HG02623 (cell line): Measurements from ENCODE around the gene CA14.
"Not testable (repeated sequence)": the region's sequence is repeated elsewhere in the genome, so short reads cannot be mapped to it uniquely, and the experiment has no call there.

Source experiments
- ATAC-seq: cut with Tn5 transposase; IDR thresholded peaks from one replicate; pipeline ENCODE4 v1.9.1; 2021; ENCODE audit warnings: moderate library complexity; ENCODE audit not compliant: unreplicated experiment

The CA14 gene

GRCh38 chr1:150280138-150280707 is 22.6 kb downstream of the CA14 start:
- no peak for ATAC-seq

GRCh38 chr1:150281221-150281757 is 23.7 kb downstream of the CA14 start:
- no peak for ATAC-seq

GRCh38 chr1:150281758-150282557 is 24.4 kb downstream of the CA14 start, which contains the start of gene CIART:
TSS of gene CIART (plus strand) at chr1:150282554. CDS start at chr1:150283268, 714 bp downstream.
- ATAC-seq: peak; percentile 63

DNA sequence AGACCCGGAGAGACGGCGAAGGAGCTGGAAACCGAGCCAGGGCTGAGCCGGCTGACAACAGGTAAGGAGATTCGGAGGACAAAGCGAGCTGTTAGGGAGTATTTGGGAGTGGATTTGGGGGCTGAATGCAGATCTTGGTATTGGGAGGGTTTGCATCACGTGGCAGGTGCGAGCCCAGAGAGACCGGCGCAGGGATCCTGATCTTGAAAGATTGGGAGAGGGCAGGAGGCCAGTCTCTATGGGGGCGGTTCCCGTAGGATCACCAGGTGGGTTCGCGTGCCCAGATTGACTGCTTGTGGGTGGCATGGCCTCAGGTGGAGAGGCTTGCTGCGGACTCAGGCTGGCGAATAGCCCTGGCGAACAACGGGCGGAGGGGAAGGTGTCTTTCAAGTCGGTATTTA is 25.0 kb downstream of the CA14 start:
- no peak for ATAC-seq

GRCh38 chr1:150283260-150283659 is 25.7 kb downstream of the CA14 start:
- no peak for ATAC-seq

- no peak for ATAC-seq
Measured at GRCh38 chr1:150288382-150288781, 30.8 kb downstream of the CA14 start.

DNA sequence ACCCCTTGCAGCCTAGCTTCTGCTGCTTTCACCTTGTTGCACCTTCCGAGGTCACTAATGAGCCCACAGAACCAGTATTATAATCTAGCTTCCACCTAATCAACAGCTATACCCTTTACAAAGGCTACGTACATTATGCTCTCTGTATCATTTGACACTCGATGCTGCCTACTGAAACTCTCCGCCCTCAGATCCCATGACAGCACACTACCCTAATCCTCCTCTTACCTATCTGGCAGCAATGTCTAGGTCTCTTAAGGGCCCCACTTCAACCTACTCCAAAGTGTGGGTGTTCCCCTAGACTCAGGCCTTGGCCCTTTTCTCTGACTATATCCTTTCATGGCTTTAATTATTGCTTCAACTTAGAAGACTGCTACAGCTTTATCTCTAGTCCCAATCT is 31.2 kb downstream of the CA14 start:
- ATAC-seq: no peak

DNA sequence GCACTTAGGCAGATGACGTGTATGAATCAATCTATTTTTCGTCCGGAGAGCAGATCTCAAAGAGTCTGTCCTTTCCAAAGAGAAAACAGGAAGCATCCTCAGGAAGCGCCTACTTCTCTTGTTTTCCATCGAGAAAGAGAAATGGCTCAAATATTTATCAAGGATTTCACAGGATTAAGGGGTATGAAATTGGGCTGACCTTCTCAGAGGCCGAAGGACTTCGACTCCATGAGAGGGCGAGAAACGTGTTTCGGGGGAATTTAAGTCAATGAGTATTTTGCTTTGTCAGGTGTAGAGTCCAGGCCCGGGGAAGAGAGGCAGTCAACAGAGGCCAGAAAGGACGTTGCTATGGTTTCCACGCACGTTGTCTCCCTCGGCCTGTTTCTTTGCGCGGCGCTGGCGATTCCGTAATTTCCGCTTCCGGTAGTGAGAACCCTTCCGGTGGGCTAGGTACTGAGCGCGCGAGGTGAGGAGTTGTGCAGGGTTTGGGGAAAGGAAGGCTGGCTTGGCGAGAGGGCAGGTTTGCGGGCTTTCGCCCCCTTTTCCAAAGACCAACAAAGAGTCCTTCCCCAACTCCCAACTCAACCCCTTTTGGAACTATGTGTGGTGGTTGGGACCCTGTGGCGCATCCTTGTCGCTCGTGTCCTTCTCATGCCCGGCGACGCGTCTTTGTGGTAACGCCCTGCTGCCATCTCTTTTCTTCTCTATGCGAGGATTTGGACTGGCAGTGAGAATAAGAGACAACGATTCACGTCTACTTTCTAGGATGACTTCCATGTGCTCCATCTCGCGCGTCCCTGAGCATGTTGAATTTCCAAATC is 36.1 kb downstream of the CA14 start, which contains the start of gene MRPS21:
MRPS21 (plus strand) TSS at position 429 of the 821 bp plus-strand sequence. CDS start 506 bp downstream, outside the sequence.
- peak; percentile 89 for ATAC-seq

DNA sequence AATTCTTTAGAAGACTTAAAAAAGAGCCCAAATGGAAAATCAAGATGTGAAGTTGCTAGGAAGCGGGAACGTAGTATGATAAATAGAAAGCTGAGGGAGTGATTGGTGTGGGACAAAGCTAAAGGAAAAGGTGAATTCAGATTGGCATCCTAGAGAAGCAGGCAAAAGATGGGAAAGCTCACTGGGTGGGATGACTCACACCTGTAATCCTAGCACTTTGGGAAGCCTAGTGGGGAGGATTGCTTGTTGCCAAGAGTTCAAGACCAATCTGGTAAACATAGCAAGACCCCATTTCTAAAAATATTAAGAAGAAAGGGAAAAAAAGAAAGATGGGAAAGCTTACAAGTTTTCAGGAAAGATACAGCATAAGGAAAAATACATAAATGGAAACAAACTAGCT is 37.9 kb downstream of the CA14 start:
- no peak for ATAC-seq

DNA sequence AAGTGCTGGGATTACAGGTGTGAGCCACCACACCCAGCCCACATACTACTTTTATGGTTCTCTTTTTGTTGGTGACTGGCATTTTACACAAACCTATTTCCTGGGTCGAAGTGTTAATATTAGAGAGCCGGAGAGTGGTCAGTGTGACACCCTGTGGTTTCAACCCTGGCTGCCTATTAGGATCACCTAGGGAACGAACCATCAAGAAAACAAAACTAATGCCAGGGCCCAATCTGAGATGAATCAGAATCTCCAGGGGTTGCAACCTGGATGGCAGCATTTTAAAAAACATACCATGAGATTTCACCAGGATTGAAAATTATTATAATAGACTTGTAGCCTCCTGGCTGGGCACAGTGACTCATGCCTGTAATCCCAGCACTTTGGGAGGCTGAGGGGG is 42.1 kb downstream of the CA14 start:
- ATAC-seq: no peak

DNA sequence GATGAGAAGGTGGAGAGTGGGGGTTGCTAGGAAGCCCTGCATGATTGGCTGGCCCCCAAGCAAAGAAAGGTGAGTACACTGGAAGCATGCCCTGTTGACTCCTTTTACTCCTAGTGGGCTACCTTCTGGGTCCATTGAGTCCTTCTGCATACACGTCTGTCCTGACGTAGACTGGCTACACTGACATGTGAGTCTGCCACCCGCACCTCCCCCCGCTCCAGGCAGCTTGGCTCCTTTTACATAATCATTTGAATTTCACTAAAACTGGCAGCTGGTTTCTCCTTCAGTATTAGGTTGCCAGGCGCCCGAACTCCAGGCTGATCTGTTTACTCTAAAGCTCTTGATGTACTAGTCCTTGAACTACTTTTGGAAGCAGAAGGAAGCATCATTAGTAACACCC is 44.8 kb downstream of the CA14 start:
- no peak for ATAC-seq

GRCh38 chr1:150302902-150303301 is 45.3 kb downstream of the CA14 start:
- ATAC-seq: no peak

DNA sequence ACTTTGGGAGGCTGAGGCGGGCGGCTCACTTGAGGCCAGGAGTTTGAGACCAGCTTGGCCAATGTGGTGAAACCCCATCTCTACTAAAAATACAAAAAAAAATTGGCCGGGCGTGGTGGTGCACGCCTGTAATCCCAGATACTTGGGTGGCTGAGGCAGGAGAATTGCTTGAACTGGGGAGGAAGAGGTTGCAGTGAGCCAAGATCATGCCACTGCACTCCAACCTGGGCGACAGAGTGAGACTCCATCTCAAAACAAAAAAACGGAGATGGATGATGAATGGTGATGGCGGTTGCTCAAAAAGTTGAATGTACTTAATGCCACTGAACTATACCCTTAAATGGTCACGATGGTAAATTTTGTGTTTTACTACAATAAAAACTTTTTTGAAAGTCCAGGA is 51.0 kb downstream of the CA14 start:
- not testable (repeated sequence) for ATAC-seq

- ATAC-seq: no peak
Measured at GRCh38 chr1:150309758-150310508, 52.4 kb downstream of the CA14 start.

DNA sequence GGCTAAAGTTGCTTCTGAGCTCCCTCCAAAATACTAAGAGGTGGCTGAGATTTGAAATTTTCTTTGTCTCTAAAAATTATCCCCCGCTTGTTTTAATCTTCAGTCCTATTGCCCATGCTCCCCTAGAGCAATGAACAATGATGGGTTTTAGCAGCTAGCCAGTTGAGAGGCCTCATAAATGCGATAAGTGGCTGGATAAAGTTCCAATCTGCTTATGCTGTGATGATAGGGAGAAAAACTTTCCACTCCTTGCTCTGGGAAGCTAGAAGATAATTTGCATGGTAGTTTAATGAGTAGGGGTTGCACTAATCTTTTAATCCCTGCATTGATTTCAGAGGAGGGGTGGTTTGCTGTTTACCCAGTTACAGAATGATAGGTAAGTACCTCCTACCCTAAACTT is 54.2 kb downstream of the CA14 start:
- ATAC-seq: no peak
